Measurements from ENCODE around the gene WDR55.
A peak's percentile ranks its signal among the peaks of the same experiment; 100 is the strongest.

WDR55 gene

GRCh38 chr5:140664030-140664358 lies 710 bp upstream of the WDR55 start:
- TF ChIP-seq FOXP2 (optimal IDR thresholded peaks at IDR 0.05; ENCODE audit: borderline replicate concordance, extremely low read depth, extremely low read length, insufficient read depth) (no peak), SIN3A (IDR thresholded peaks at IDR 0.05; ENCODE audit: borderline replicate concordance, insufficient read depth, low read length) (no peak), TAF1 (IDR thresholded peaks at IDR 0.05; ENCODE audit: borderline replicate concordance, insufficient read depth, low read length) (no peak), REST (IDR thresholded peaks at IDR 0.05; ENCODE audit: insufficient read depth in 1 of 2, low read depth in 2 of 2, low read length in 2 of 2) (no peak), POLR2AphosphoS5 (IDR thresholded peaks at IDR 0.05; ENCODE audit: low read depth, low read length) (no peak)

GRCh38 chr5:140671472-140672125 lies 6.9 kb downstream of the WDR55 start:
- TF ChIP-seq REST (IDR thresholded peaks at IDR 0.05; ENCODE audit: insufficient read depth in 1 of 2, low read depth in 2 of 2, low read length in 2 of 2): no peak
- no peak for TF ChIP-seq POLR2AphosphoS5 (IDR thresholded peaks at IDR 0.05; ENCODE audit: low read depth, low read length)
- no peak for TF ChIP-seq SIN3A (IDR thresholded peaks at IDR 0.05; ENCODE audit: borderline replicate concordance, insufficient read depth, low read length)

GRCh38 chr5:140672455-140673186 lies 7.9 kb downstream of the WDR55 start:
- no peak for TF ChIP-seq TAF1 (IDR thresholded peaks at IDR 0.05; ENCODE audit: borderline replicate concordance, insufficient read depth, low read length)
- no peak for TF ChIP-seq REST (IDR thresholded peaks at IDR 0.05; ENCODE audit: insufficient read depth in 1 of 2, low read depth in 2 of 2, low read length in 2 of 2)
- no peak; the same call in 1 of the 2 replicates for TF ChIP-seq POLR2AphosphoS5 (IDR thresholded peaks at IDR 0.05; ENCODE audit: low read depth, low read length)
- TF ChIP-seq FOXP2 (optimal IDR thresholded peaks at IDR 0.05; ENCODE audit: borderline replicate concordance, extremely low read depth, extremely low read length, insufficient read depth): no peak
- TF ChIP-seq SIN3A (IDR thresholded peaks at IDR 0.05; ENCODE audit: borderline replicate concordance, insufficient read depth, low read length): no peak

- TF ChIP-seq REST (IDR thresholded peaks at IDR 0.05; ENCODE audit: insufficient read depth in 1 of 2, low read depth in 2 of 2, low read length in 2 of 2) (no peak), POLR2AphosphoS5 (IDR thresholded peaks at IDR 0.05; ENCODE audit: low read depth, low read length) (peak; percentile 40; the same call in 1 of the 2 replicates)
Measured at GRCh38 chr5:140673187-140673976, 8.7 kb downstream of the WDR55 start, which contains the start of gene DND1. Gene DND1 (minus strand): TSS chr5:140673576. CDS start chr5:140673542, 34 bp downstream.
